Prostate gland (tissue), 2 donors: ENCODE data around the gene DGKE. TPM values are rescaled to one million over a fixed set of nuclear protein-coding genes. Genes with fewer than 3 reads are reported as not detected.

Experiments used
- DNase-seq: peaks from one replicate; pipeline ENCODE4 v3.0.0-alpha.2; 2019; ENCODE audit warnings: low spot score
- H3K27ac ChIP-seq, 2 donors: fragments of 200-600 bp; sonication (generic); 2 replicates each; pipeline ENCODE4 v1.5.1; 2017 to 2019
- H3K27me3 ChIP-seq: fragments of 200-600 bp; sonication (generic); replicated peaks from 2 replicates; pipeline ENCODE4 v1.5.1; 2019; ENCODE audit not compliant: insufficient read depth
- H3K36me3 ChIP-seq, 2 donors: fragments of 200-600 bp; sonication (generic); 1 replicate in 1 of 2; 2 replicates in 1 of 2; pipeline versions ENCODE4 v1.5.1 to v1.8.1; 2017 to 2019
- H3K4me1 ChIP-seq: fragments of 200-600 bp; sonication (generic); replicated peaks from 2 replicates; pipeline ENCODE4 v1.5.1; 2019
- H3K4me3 ChIP-seq, 2 donors: fragments of 200-600 bp; sonication (generic); 2 replicates each; pipeline ENCODE4 v1.5.1; 2017 to 2019
- H3K9me3 ChIP-seq: fragments of 200-600 bp; sonication (generic); 2 replicates; pipeline ENCODE4 v1.5.1; 2017
- POLR2A ChIP-seq: fragments of 450-650 bp; IDR thresholded peaks from one replicate; pipeline ENCODE4 v1.6.1; 2016; ENCODE audit warnings: antibody characterized with exemption, mild to moderate bottlenecking
- POLR2AphosphoS5 ChIP-seq: sonication (generic); formaldehyde crosslinking; IDR thresholded peaks from one replicate; pipeline ENCODE4 v1.6.1; 2017; ENCODE audit warnings: antibody characterized with exemption
- WGBS: methylation state at CpG from one replicate; pipeline ENCODE4 v1.1.5; 2018; 5-methylcytosine and 5-hydroxymethylcytosine counted together
- intact Hi-C: fragments of 100-400 bp; cut with DNase I; formaldehyde crosslinking; loops from one replicate; pipeline ENCODE4 v1.14.2; 2022
- total RNA-seq, 2 donors: library from RNA; depleted of rRNA; stranded (reverse); fragments of >200 nt; gene quantifications; one replicate each; pipeline ENCODE4 v1.1.0, GENCODE V29; 2016
- TF ChIP-seq, protein P1 (sequence below), 4 experiments: fragments of 200-600 bp in 2 of 4; fragments of 450-650 bp in 2 of 4; sonication (generic) in 2 of 4; IDR thresholded peaks; 1 replicate in 3 of 4; 2 replicates in 1 of 4; pipeline ENCODE4 v1.5.1; 2016 to 2019; ENCODE audit warnings: antibody characterized with exemption in 4 of 4, mild to moderate bottlenecking in 2 of 4, moderate library complexity in 2 of 4

The DGKE gene
- total RNA-seq, 2 donors from 2014 or later, result 7.7 to 13.3 TPM

DNA sequence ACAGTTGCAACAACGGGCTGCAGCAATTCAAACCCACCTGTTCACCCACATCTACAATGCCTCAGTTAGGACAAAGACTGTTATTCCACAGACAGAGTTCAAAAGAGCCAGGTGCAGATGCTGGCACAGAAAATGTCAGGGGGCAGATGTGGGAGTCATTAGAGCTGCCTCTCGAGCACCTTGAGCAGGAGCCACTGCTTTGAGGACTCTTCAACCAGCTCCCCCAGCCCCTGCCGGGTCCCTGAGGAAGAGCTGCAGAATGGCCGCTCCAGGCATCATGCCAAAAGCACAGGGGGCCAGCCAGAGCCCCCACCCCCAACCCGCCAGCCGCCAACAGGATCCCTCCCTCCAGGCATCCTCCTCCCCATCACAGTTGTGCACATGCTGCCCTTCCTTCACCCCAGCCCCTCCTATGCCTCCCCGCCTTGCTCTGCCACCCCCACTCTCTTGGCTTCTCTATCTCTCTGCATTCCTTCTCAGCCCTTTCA is 21.0 kb upstream of the DGKE start:
- no peaks in the 10 kb centered on the region for H3K27me3 ChIP-seq
- WGBS, result 58% methylated on average over 7 of the region's 7 CpGs
- intact Hi-C loops, result no loop called here

DNA sequence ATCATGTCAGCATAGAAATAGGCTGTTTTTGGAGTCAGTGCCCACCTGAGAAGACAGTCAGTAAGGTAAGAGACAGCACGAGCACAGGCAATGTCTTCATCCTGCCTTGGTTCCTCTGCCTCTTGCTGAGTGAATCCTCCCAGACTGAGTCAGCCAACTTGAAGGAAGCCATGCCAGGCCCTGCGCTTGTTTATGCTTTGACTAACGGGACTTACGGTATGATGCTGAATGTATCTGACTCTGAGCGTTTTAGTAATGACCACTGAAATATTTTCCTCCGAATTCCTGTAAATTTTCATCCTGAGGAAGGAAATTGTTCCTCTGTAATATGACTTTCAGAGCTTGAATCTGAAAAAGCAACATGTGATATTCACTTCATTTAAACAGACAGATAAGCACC is 18.2 kb upstream of the DGKE start:
- Histone ChIP-seq H3K4me3 (no peak overlapping the region), H3K9me3 (no peaks in the 10 kb centered on the region), H3K4me1 (no peaks in the 10 kb centered on the region), H3K27ac (no peak overlapping the region), H3K36me3 (no peaks in the 10 kb centered on the region), H3K27me3 (no peaks in the 10 kb centered on the region)
- DNase-seq, result no peak
- TF ChIP-seq, protein P1, sequence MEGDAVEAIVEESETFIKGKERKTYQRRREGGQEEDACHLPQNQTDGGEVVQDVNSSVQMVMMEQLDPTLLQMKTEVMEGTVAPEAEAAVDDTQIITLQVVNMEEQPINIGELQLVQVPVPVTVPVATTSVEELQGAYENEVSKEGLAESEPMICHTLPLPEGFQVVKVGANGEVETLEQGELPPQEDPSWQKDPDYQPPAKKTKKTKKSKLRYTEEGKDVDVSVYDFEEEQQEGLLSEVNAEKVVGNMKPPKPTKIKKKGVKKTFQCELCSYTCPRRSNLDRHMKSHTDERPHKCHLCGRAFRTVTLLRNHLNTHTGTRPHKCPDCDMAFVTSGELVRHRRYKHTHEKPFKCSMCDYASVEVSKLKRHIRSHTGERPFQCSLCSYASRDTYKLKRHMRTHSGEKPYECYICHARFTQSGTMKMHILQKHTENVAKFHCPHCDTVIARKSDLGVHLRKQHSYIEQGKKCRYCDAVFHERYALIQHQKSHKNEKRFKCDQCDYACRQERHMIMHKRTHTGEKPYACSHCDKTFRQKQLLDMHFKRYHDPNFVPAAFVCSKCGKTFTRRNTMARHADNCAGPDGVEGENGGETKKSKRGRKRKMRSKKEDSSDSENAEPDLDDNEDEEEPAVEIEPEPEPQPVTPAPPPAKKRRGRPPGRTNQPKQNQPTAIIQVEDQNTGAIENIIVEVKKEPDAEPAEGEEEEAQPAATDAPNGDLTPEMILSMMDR (IDR thresholded peaks at IDR 0.05), result no peak
- no peak for TF ChIP-seq POLR2AphosphoS5
- intact Hi-C loops, result no loop called here
- WGBS, result 82% methylated on average over 6 of the region's 6 CpGs

More for the DNA sequence above, 21.0 kb upstream of the DGKE start:
- no peaks in the 10 kb centered on the region for H3K36me3 ChIP-seq
- H3K4me3 ChIP-seq, result no peak overlapping the region
- peaks cover 11% of the 10 kb centered on the region for H3K4me1 ChIP-seq
- no peaks in the 10 kb centered on the region for H3K9me3 ChIP-seq
- TF ChIP-seq POLR2AphosphoS5, result no peak
- TF ChIP-seq POLR2A, result no peak
- TF ChIP-seq, protein P1 (IDR thresholded peaks at IDR 0.05), result no peak
- H3K27ac ChIP-seq, result no peak overlapping the region
- DNase-seq, result no peak

DNA sequence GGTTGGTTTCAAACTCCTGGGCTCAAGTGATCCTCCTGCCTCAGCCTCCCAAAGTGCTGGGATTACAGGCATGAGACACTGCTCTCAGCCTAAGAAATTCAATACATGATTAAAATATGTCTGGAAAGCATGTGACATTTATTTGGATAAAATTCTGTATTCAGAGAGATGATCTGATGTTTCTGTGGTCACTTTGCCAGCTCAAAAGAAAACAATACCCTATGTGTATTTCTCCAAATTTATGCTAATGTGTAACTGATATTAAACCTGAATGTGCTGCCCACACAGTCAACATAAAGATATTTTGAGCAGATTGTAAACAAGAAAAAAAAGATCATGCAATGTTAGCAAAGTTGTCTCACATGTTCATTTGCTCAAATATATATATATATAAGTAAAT is 16.9 kb upstream of the DGKE start:
- no peaks in the 10 kb centered on the region for H3K27me3 ChIP-seq
- no peak overlapping the region for H3K27ac ChIP-seq
- intact Hi-C loops, result no loop called here
- TF ChIP-seq, protein P1 (IDR thresholded peaks at IDR 0.05), result no peak
- no peak for TF ChIP-seq POLR2AphosphoS5
- TF ChIP-seq POLR2A, result no peak
- no peaks in the 10 kb centered on the region for H3K4me1 ChIP-seq
- no peaks in the 10 kb centered on the region for H3K36me3 ChIP-seq
- DNase-seq, result no peak
- H3K9me3 ChIP-seq, result no peaks in the 10 kb centered on the region
- H3K4me3 ChIP-seq, result no peak overlapping the region

DNA sequence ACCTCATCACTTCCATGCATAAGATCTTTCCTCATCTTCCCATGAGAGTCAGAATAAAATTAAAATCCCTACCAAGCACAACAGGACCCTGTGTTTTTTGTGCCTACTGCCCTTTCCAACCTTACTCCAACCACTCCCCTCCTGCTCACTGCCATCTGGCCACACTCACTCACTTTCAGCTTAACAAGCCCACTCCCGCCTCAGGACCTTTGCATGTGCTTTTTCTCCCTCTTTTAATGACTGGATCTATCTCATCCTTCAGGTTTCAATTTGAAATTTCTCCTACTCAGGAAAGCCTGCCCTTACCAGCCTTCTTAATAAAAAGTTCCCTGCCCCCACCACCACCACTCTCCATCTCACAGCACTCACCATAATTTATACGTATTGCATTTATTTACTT is 14.9 kb upstream of the DGKE start:
- WGBS, result 84% methylated on average over 2 of the region's 2 CpGs
- no peak for DNase-seq
- intact Hi-C loops, result loop anchor here (2.0 kb wide), 1 partner anchor 122 kb away; no protein-coding TSS in a partner anchor

More for the DNA sequence above, 14.9 kb upstream of the DGKE start:
- TF ChIP-seq, protein P1 (IDR thresholded peaks at IDR 0.05), result no peak
- TF ChIP-seq POLR2AphosphoS5 (no peak), POLR2A (no peak)
- no peak overlapping the region for H3K27ac ChIP-seq
- H3K4me3 ChIP-seq, result no peak overlapping the region
- H3K36me3 ChIP-seq, result no peaks in the 10 kb centered on the region
- H3K9me3 ChIP-seq, result no peaks in the 10 kb centered on the region
- H3K27me3 ChIP-seq, result no peaks in the 10 kb centered on the region
- no peaks in the 10 kb centered on the region for H3K4me1 ChIP-seq
